ENCODE results near the gene EDEM3. TPM values are rescaled to one million over a fixed set of nuclear protein-coding genes. Genes with fewer than 3 reads are reported as not detected.

Gene EDEM3
- total RNA-seq, 1 experiment from 2014 or later, result 14.5 TPM

DNA sequence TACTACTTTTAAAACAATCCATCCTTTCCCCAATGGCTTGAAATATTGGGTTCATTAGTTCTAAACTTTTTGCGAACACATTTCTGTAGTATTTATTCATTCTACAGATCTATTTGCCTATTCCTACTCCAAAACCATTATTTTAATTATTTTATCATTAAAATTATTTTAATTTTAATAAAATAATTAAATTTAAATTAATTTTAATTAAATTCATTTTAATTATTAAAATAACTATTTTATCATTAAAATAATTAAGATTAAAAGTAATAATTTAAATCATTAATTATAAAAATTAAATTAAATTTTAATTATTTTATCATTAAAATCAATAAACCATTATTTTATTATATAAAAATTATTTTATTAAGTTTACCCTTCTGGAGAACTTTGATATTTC lies 15.6 kb downstream of the EDEM3 start:
- H3K36me3 ChIP-seq (replicated peaks; ENCODE audit: control insufficient read depth, insufficient read depth, low read length), result no peaks in the 10 kb centered on the region
- H3K4me3 ChIP-seq (ENCODE audit: insufficient read depth, low read depth, low read length), result no peak overlapping the region
- DNase-seq, result no peak
- no peaks in the 10 kb centered on the region for H3K27me3 ChIP-seq (ENCODE audit: control insufficient read depth, insufficient read depth, low read length)

DNA sequence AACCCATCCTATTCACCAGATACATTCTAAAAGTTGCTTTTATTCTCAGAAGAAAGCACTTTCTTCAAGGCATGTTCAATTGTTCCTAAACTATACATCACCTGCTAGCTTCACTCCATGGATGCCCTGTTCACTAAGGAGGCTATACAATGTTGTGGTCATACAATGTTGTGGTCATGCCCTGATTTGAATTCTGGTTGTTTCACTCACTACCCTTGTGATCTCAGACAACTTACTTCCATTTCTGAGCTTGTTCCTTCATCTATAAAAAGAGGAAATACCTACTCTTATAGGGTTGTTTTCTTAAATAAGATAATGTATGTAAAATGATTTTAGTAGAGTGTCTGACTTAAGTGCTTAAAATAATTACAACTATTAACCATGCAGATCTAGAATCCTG lies 19.7 kb downstream of the EDEM3 start:
- Histone ChIP-seq H3K36me3 (replicated peaks; ENCODE audit: control insufficient read depth, insufficient read depth, low read length) (no peaks in the 10 kb centered on the region), H3K4me3 (ENCODE audit: insufficient read depth, low read depth, low read length) (no peak overlapping the region), H3K27me3 (ENCODE audit: control insufficient read depth, insufficient read depth, low read length) (no peaks in the 10 kb centered on the region)
- no peak for DNase-seq

DNA sequence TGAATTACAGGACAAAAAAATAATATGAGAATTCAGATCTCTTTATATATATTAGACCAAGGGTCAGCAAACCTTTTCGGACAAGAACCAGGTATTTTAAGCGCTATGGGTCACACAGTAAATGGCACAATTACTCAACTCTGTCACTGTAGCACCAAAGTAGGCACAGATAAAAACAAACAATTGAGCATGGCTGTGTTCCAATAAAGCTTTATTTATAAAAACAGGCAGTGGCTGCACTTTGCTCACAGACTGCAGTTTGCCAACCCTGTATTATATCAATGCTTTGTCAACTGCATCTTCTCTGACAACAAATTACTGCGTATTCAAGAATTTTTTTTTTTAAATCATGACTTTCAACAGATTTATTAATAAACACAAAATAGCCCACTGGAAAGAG lies 29.8 kb downstream of the EDEM3 start:
- no peak for DNase-seq
- Histone ChIP-seq H3K4me3 (ENCODE audit: insufficient read depth, low read depth, low read length) (no peak overlapping the region), H3K36me3 (replicated peaks; ENCODE audit: control insufficient read depth, insufficient read depth, low read length) (no peaks in the 10 kb centered on the region), H3K27me3 (ENCODE audit: control insufficient read depth, insufficient read depth, low read length) (no peaks in the 10 kb centered on the region)

- H3K4me3 ChIP-seq (ENCODE audit: insufficient read depth, low read depth, low read length), result no peak overlapping the region
- no peaks in the 10 kb centered on the region for H3K27me3 ChIP-seq (ENCODE audit: control insufficient read depth, insufficient read depth, low read length)
- H3K36me3 ChIP-seq (replicated peaks; ENCODE audit: control insufficient read depth, insufficient read depth, low read length), result no peaks in the 10 kb centered on the region
- DNase-seq, result no peak
Observed at GRCh38 chr1:184716158-184716557, 38.5 kb downstream of the EDEM3 start.

- Histone ChIP-seq H3K27me3 (ENCODE audit: control insufficient read depth, insufficient read depth, low read length) (no peaks in the 10 kb centered on the region), H3K4me3 (ENCODE audit: insufficient read depth, low read depth, low read length) (no peak overlapping the region), H3K36me3 (replicated peaks; ENCODE audit: control insufficient read depth, insufficient read depth, low read length) (no peaks in the 10 kb centered on the region; the same call in 1 of the 2 replicates)
- DNase-seq, result no peak
Observed at GRCh38 chr1:184709418-184709817, 45.2 kb downstream of the EDEM3 start.

DNA sequence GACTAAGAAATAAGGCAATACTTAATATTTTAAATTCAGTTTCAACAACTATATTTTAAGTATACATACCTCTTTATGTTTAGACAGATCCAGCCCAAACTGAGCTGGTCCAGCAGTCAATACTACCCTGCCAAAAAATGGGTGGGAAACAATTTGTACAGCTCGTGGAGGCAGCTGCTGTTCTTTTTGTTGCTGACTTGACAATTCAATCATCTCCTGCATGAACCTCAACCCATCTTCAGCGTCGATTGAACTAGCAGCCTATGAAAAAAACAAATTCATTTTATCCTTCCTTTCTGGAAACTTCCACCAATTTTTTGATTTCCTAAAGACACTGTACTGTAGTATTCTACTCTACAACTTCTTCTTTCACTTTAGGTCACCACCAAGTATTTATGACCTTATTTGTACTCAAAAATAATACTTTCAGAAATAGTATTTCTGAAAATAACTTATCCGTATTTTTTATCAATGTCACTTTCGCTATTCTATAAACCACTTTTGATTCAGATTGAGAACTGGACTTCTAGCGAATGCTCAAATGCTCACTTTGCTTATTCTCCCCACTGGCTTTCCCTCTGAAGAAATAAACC lies 46.5 kb downstream of the EDEM3 start:
- DNase-seq, result no peak
- Histone ChIP-seq H3K4me3 (ENCODE audit: insufficient read depth, low read depth, low read length) (no peak overlapping the region), H3K27me3 (ENCODE audit: control insufficient read depth, insufficient read depth, low read length) (no peaks in the 10 kb centered on the region), H3K36me3 (replicated peaks; ENCODE audit: control insufficient read depth, insufficient read depth, low read length) (no peaks in the 10 kb centered on the region; the same call in 1 of the 2 replicates)

DNA sequence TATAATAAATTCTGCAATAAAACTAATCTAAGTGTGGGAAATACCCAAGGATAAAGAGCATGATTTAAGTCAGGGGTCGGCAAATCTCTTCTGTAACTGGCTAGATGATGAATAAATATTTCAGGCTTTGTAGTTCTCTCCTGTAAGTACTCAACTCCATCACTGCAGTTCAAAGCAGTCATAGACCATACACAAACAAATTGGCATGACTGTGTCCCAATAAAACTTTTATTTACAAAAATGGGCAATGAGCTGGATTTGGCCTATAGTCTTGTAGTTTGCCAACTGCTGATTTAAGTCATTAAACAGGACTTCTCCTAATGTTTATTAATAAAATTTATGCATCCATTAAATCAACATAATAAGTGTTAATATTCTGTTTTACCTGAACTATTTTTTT lies 49.4 kb downstream of the EDEM3 start:
- DNase-seq, result no peak
- Histone ChIP-seq H3K36me3 (replicated peaks; ENCODE audit: control insufficient read depth, insufficient read depth, low read length) (no peaks in the 10 kb centered on the region; the same call in 1 of the 2 replicates), H3K4me3 (ENCODE audit: insufficient read depth, low read depth, low read length) (no peak overlapping the region), H3K27me3 (ENCODE audit: control insufficient read depth, insufficient read depth, low read length) (no peaks in the 10 kb centered on the region)

DNA sequence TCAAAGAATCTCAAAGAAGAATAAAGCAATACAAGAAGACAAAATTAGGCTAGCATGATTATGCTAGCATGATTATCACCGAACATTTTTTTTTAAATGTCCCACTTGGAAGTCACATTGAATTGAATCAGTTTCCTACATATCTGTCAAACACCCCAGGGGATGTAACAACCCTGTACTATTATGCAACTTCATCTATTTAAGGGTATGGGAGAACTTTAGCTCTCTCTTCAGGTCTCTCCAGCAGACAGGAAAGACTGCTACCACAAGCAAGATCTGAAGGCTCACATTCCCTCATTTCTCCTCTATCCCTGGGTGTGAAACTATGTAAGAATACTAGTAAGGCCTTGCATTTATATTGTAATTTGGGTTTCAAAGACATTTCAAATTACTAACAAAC lies 52.8 kb downstream of the EDEM3 start:
- Histone ChIP-seq H3K27me3 (ENCODE audit: control insufficient read depth, insufficient read depth, low read length) (no peaks in the 10 kb centered on the region), H3K4me3 (ENCODE audit: insufficient read depth, low read depth, low read length) (no peak overlapping the region), H3K36me3 (replicated peaks; ENCODE audit: control insufficient read depth, insufficient read depth, low read length) (no peaks in the 10 kb centered on the region; the same call in 1 of the 2 replicates)
- no peak for DNase-seq

- H3K27me3 ChIP-seq (ENCODE audit: control insufficient read depth, insufficient read depth, low read length), result no peaks in the 10 kb centered on the region
- H3K4me3 ChIP-seq (ENCODE audit: insufficient read depth, low read depth, low read length), result no peak overlapping the region
- DNase-seq, result no peak
- H3K36me3 ChIP-seq (replicated peaks; ENCODE audit: control insufficient read depth, insufficient read depth, low read length), result no peaks in the 10 kb centered on the region
Observed at GRCh38 chr1:184698969-184699368, 55.7 kb downstream of the EDEM3 start.

DNA sequence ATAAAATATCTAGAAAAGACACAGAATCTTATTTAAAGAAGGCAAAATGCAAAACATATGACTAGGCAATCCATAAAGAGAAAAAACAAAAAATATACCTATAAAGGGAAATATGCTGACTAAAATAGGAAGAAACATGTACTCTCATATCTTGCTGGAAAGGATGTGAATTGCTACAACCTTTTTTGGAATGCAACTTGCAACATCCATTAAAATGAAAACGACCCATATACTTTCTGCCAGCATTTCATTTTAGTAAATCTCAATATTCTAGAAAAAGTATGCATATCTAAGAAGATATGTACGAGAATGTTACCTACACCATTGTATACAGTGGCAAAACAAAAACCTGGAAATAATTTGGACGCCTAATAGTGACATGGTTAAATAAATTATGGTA lies 56.6 kb downstream of the EDEM3 start:
- H3K36me3 ChIP-seq (replicated peaks; ENCODE audit: control insufficient read depth, insufficient read depth, low read length), result no peaks in the 10 kb centered on the region
- no peak overlapping the region for H3K4me3 ChIP-seq (ENCODE audit: insufficient read depth, low read depth, low read length)
- H3K27me3 ChIP-seq (ENCODE audit: control insufficient read depth, insufficient read depth, low read length), result no peaks in the 10 kb centered on the region
- no peak for DNase-seq

GRCh38 chr1:184696403-184696802 lies 58.3 kb downstream of the EDEM3 start:
- no peak for DNase-seq
- Histone ChIP-seq H3K4me3 (ENCODE audit: insufficient read depth, low read depth, low read length) (no peak overlapping the region), H3K27me3 (ENCODE audit: control insufficient read depth, insufficient read depth, low read length) (no peaks in the 10 kb centered on the region), H3K36me3 (replicated peaks; ENCODE audit: control insufficient read depth, insufficient read depth, low read length) (no peaks in the 10 kb centered on the region)

- Histone ChIP-seq H3K36me3 (replicated peaks; ENCODE audit: control insufficient read depth, insufficient read depth, low read length) (no peaks in the 10 kb centered on the region), H3K4me3 (ENCODE audit: insufficient read depth, low read depth, low read length) (no peak overlapping the region), H3K27me3 (ENCODE audit: control insufficient read depth, insufficient read depth, low read length) (no peaks in the 10 kb centered on the region)
- DNase-seq, result no peak
Observed at GRCh38 chr1:184695023-184695422, 59.6 kb downstream of the EDEM3 start.

DNA sequence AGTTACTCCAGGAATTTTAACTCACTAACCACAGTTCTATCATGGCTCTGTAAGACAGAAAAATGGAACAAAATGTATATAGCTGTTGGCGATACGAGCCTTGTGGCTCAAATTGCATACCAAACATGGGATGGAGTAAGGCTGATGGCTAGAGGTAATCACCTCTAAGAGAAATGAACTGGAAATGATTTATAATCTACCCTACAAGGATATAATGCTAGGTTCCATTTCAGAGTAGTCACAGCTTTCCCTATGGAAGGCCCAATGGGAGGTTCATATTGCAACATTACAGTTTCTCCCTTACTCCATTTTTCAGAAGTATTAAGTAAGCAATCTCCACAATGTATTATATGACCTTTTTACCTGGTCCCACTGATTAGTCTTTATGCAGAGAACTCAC lies 61.6 kb downstream of the EDEM3 start:
- no peak for DNase-seq
- H3K36me3 ChIP-seq (replicated peaks; ENCODE audit: control insufficient read depth, insufficient read depth, low read length), result no peaks in the 10 kb centered on the region
- H3K27me3 ChIP-seq (ENCODE audit: control insufficient read depth, insufficient read depth, low read length), result no peaks in the 10 kb centered on the region

DNA sequence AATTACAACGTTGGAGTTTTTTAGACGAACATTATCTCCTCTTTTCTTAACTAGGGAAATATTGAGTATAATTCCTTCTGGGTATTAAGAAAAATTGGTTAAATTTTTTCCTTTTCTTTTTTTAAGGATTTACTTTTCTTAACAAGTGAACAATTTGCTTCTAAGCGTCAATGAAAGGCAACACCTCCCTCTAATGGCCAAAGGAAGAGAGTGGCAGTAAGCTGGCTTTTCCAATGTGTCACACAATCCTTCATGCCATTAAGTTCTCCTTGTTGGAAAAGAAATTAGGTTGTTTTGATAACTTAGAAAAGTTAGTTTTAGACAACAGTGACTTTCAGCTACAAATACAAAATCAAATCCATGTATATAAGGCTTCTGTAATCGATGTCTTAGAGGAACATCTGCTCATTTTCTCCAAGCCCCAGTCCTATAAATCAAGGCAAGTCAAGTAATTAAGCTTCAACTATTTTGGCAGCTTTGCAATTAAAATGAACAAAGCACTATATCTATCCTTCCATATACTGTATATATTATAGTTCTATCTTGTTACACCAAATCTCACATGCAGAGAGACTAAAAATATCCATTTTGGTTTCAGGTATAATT lies 62.8 kb downstream of the EDEM3 start:
- DNase-seq, result no peak
- no peaks in the 10 kb centered on the region for H3K27me3 ChIP-seq (ENCODE audit: control insufficient read depth, insufficient read depth, low read length)
- H3K4me3 ChIP-seq (ENCODE audit: insufficient read depth, low read depth, low read length), result no peak overlapping the region
- H3K36me3 ChIP-seq (replicated peaks; ENCODE audit: control insufficient read depth, insufficient read depth, low read length), result no peaks in the 10 kb centered on the region

More for the DNA sequence above, 61.6 kb downstream of the EDEM3 start:
- H3K4me3 ChIP-seq (ENCODE audit: insufficient read depth, low read depth, low read length), result no peak overlapping the region

GRCh38 chr1:184686540-184686939 lies 68.1 kb downstream of the EDEM3 start:
- Histone ChIP-seq H3K36me3 (replicated peaks; ENCODE audit: control insufficient read depth, insufficient read depth, low read length) (no peaks in the 10 kb centered on the region), H3K4me3 (ENCODE audit: insufficient read depth, low read depth, low read length) (no peak overlapping the region), H3K27me3 (ENCODE audit: control insufficient read depth, insufficient read depth, low read length) (no peaks in the 10 kb centered on the region)
- no peak for DNase-seq

GRCh38 chr1:184685116-184685515 lies 69.5 kb downstream of the EDEM3 start:
- no peaks in the 10 kb centered on the region for H3K36me3 ChIP-seq (replicated peaks; ENCODE audit: control insufficient read depth, insufficient read depth, low read length)
- DNase-seq, result no peak
- no peaks in the 10 kb centered on the region for H3K27me3 ChIP-seq (ENCODE audit: control insufficient read depth, insufficient read depth, low read length)
- H3K4me3 ChIP-seq (ENCODE audit: insufficient read depth, low read depth, low read length), result no peak overlapping the region
